H1 (cell line): ENCODE results near the gene GNRHR.

ENCODE experiments used
- PHF8 ChIP-seq: fragments of 200-600 bp; sonication (generic); conservative IDR thresholded peaks from 2 replicates; pipeline ENCODE4 v1.7.1; 2012; ENCODE audit warnings: low read depth, mild to moderate bottlenecking, inconsistent platforms, low read length, moderate library complexity
- RFX5 ChIP-seq: IDR thresholded peaks from 2 replicates; pipeline ENCODE4 v1.6.1; 2011; ENCODE audit warnings: low read depth, low read length, improper control_type of control experiment, borderline replicate concordance

- TF ChIP-seq PHF8 (no peak), RFX5 (no peak)
These were observed 1.8 kb upstream of the GNRHR start for GRCh38 chr4:67755974-67756373.
